ENCODE measurements around the gene S100Z. TPM values are rescaled to one million over a fixed set of nuclear protein-coding genes. Genes with fewer than 3 reads are reported as not detected.

S100Z gene
- total and polyA plus RNA-seq, 9 of the 15 experiments (the other 6 are each of a cell fraction or from before 2014, with no cell fraction given) = 0.15 to 0.42 (median 0.20) TPM; not detected in 6

DNA sequence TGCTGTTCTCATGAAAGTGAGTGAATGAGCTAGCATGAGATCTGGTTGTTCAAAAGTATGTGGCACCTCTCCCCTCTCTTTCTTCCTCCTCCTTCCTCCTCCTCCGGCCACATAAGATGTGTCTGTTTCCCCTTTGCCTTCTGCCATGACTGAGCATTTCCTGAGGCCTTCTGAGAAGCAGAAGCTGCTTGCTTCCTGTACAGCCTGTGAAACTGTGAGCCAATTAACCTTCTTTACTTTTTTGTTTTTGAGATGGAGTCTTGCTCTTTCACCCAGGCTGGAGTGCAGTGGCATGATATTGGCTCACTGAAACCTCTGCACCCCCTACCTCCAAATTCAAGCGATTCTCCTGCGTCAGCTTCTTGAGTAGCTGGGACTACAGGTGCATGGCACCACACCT, 6.1 kb downstream of the S100Z start:
- Histone ChIP-seq H3K9me1 (ENCODE audit: control insufficient read depth, insufficient read depth, low read length) (no peaks in the 10 kb centered on the region), H3K4me1 (replicated peaks in 1 of 2; ENCODE audit: control insufficient read depth in 2 of 2, insufficient read depth in 2 of 2, low read length in 2 of 2) (peaks cover 9 to 18% of the 10 kb centered on the region in 2 experiments), H3K79me2 (ENCODE audit: control insufficient read depth, insufficient read depth, low read length) (no peaks in the 10 kb centered on the region), H3K9ac (ENCODE audit: insufficient read depth in 1 of 2, low read depth in 2 of 2, low read length in 2 of 2) (no peak overlapping the region), H3K9me3 (replicated peaks; ENCODE audit: control insufficient read depth, insufficient read depth, low read depth, low read length) (no peaks in the 10 kb centered on the region; the same call in 1 of the 2 replicates), H3K27me3 (ENCODE audit: control insufficient read depth in 2 of 2, insufficient read depth in 2 of 2, low read length in 2 of 2) (no peaks in the 10 kb centered on the region), H4K20me1 (replicated peaks; ENCODE audit: control insufficient read depth, insufficient read depth, low read length) (no peaks in the 10 kb centered on the region), H3K36me3 (ENCODE audit: control insufficient read depth, insufficient read depth, low read length) (no peaks in the 10 kb centered on the region), H3K4me3 (no peak overlapping the region), H2AFZ (ENCODE audit: low read depth, low read length) (peak overlapping the region; percentile 85), H3K4me2 (ENCODE audit: insufficient read depth, low read length) (peak overlapping the region; percentile 17), H3K27ac (ENCODE audit: extremely low read depth, low read depth, low read length) (0 out of 3 replicates have a peak overlapping the region, but pooled peaks have one; percentile 5)
- whole genome bisulfite sequencing (ENCODE audit: insufficient coverage, low coverage, missing lambda C conversion rate) = 83% methylated on average over 2 of the region's 3 CpGs
- ChIA-PET CTCF (ENCODE audit: low intra/inter-chr PET ratio) (no interaction called here), POLR2A (no interaction called here)
- ATAC-seq (peak; percentile 77), DNase-seq (ENCODE audit: extremely low read depth in 1 of 4, low spot score in 3 of 4) (peak in 2 of 4 experiments; percentile 25 to 62), FAIRE-seq (peak; percentile 62)
- intact Hi-C loops (cut with micrococcal nuclease) = no loop called here
- in situ Hi-C loops (cut with MboI) = no loop called here
- BruUV-seq (replicated peaks) = no TSS peak
- TF ChIP-seq ZNF316 (IDR thresholded peaks at IDR 0.05) = peak; percentile 83
- TF ChIP-seq SMARCA4 (IDR thresholded peaks at IDR 0.05) = peak; percentile 50; the same call in 1 of the 2 replicates
- peak; percentile 77 for TF ChIP-seq MAFG (tag; conservative IDR thresholded peaks at IDR 0.05)
- peak in 1 of 2 experiments; percentile 68; a peak in 2 of 4 replicates for TF ChIP-seq ETV6 (IDR thresholded peaks at IDR 0.05; ENCODE audit: borderline replicate concordance in 1 of 2, low read depth in 2 of 2, low read length in 1 of 2)
- TF ChIP-seq ETV6 (CRISPR knock-in tag; IDR thresholded peaks at IDR 0.05; ENCODE audit: borderline replicate concordance) = no peak
- TF ChIP-seq XRCC3 (IDR thresholded peaks at IDR 0.05) = no peak
- peak; percentile 80 for TF ChIP-seq C11orf30 (IDR thresholded peaks at IDR 0.05; ENCODE audit: low read depth)
- 0 out of 2 replicates have a peak, but pooled peaks have one; percentile 18 for TF ChIP-seq NFE2L1 (tag; IDR thresholded peaks at IDR 0.05; ENCODE audit: borderline replicate concordance, low read depth)
- peak; percentile 15; the same call in 1 of the 2 replicates for TF ChIP-seq CTBP1 (IDR thresholded peaks at IDR 0.05; ENCODE audit: borderline replicate concordance)
- TF ChIP-seq ZNF512 (tag; IDR thresholded peaks at IDR 0.05) = no peak
- TF ChIP-seq ZNF41 (CRISPR knock-in tag; conservative IDR thresholded peaks at IDR 0.05) = no peak
- peak; percentile 48; the same call in 1 of the 2 replicates for TF ChIP-seq ARID1B (IDR thresholded peaks at IDR 0.05)
- peak; percentile 31; the same call in 1 of the 2 replicates for TF ChIP-seq MAFK (IDR thresholded peaks at IDR 0.05; ENCODE audit: low read length)
- peak; percentile 94 for TF ChIP-seq NFE2 (IDR thresholded peaks at IDR 0.05; ENCODE audit: low read depth)
- 0 out of 2 replicates have a peak, but pooled peaks have one; percentile 3 for TF ChIP-seq ATF4 (CRISPR knock-in tag; IDR thresholded peaks at IDR 0.05)
- TF ChIP-seq, protein P1, sequence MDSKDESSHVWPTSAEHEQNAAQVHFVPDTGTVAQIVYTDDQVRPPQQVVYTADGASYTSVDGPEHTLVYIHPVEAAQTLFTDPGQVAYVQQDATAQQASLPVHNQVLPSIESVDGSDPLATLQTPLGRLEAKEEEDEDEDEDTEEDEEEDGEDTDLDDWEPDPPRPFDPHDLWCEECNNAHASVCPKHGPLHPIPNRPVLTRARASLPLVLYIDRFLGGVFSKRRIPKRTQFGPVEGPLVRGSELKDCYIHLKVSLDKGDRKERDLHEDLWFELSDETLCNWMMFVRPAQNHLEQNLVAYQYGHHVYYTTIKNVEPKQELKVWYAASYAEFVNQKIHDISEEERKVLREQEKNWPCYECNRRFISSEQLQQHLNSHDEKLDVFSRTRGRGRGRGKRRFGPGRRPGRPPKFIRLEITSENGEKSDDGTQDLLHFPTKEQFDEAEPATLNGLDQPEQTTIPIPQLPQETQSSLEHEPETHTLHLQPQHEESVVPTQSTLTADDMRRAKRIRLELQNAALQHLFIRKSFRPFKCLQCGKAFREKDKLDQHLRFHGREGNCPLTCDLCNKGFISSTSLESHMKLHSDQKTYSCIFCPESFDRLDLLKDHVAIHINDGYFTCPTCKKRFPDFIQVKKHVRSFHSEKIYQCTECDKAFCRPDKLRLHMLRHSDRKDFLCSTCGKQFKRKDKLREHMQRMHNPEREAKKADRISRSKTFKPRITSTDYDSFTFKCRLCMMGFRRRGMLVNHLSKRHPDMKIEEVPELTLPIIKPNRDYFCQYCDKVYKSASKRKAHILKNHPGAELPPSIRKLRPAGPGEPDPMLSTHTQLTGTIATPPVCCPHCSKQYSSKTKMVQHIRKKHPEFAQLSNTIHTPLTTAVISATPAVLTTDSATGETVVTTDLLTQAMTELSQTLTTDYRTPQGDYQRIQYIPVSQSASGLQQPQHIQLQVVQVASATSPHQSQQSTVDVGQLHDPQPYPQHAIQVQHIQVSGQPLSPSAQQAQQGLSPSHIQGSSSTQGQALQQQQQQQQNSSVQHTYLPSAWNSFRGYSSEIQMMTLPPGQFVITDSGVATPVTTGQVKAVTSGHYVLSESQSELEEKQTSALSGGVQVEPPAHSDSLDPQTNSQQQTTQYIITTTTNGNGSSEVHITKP (IDR thresholded peaks at IDR 0.05; ENCODE audit: partially characterized antibody) = peak; percentile 28
- TF ChIP-seq RCOR1 (IDR thresholded peaks at IDR 0.05; ENCODE audit: borderline replicate concordance in 1 of 2, low read depth in 2 of 2, low read length in 2 of 2) = 0 out of 4 replicates have a peak, but pooled peaks of 1 of the 2 experiments have one; percentile 10
- peak; percentile 38; the same call in 1 of the 2 replicates for TF ChIP-seq DPF2 (IDR thresholded peaks at IDR 0.05)
- no peak for TF ChIP-seq HSF4 (CRISPR knock-in tag; IDR thresholded peaks at IDR 0.05; ENCODE audit: borderline replicate concordance)
